Stimulated activated CD8-positive, alpha-beta memory T cell treated with anti-CD3 and anti-CD28 coated beads, Interleukin-4, amount 100 ng/mL, for 4 hours (primary cell): Measurements from ENCODE around the gene MIAT.

Experiments used
- DNase-seq, 2 donors: peaks; one replicate each; pipeline ENCODE4 v3.0.0-alpha.2; 2020; ENCODE audit warnings: low read depth in 2 of 2, low spot score in 1 of 2

The MIAT gene

GRCh38 chr22:26669060-26669481, 11.7 kb downstream of the MIAT start:
- DNase-seq, result no peak

GRCh38 chr22:26670459-26670858, 13.1 kb downstream of the MIAT start:
- no peak for DNase-seq

GRCh38 chr22:26671317-26672059, 14.1 kb downstream of the MIAT start:
- peak in 1 of 2 donors; percentile 53 for DNase-seq

- DNase-seq, result no peak
These were observed 14.7 kb downstream of the MIAT start for GRCh38 chr22:26672060-26672471.

- peak; percentile 80 to 83 for DNase-seq
These were observed 15.4 kb downstream of the MIAT start for GRCh38 chr22:26672590-26673468.

- DNase-seq, result no peak
These were observed 16.1 kb downstream of the MIAT start for GRCh38 chr22:26673486-26673885.

- DNase-seq, result no peak
These were observed 17.1 kb downstream of the MIAT start for GRCh38 chr22:26674211-26675190.

GRCh38 chr22:26675687-26676268, 18.4 kb downstream of the MIAT start:
- no peak for DNase-seq

- no peak for DNase-seq
These were observed 19.8 kb downstream of the MIAT start for GRCh38 chr22:26677217-26677616.

- DNase-seq, result no peak
These were observed 21.7 kb downstream of the MIAT start for GRCh38 chr22:26679003-26679629.

- DNase-seq, result no peak
These were observed 23.1 kb downstream of the MIAT start for GRCh38 chr22:26680485-26680884.

- DNase-seq, result no peak
These were observed 24.0 kb downstream of the MIAT start for GRCh38 chr22:26681395-26681821.

GRCh38 chr22:26684168-26684567, 26.8 kb downstream of the MIAT start:
- DNase-seq, result no peak

GRCh38 chr22:26685601-26686000, 28.2 kb downstream of the MIAT start:
- no peak for DNase-seq

- DNase-seq, result no peak
These were observed 30.1 kb downstream of the MIAT start for GRCh38 chr22:26687439-26687838.

- DNase-seq, result no peak
These were observed 32.3 kb downstream of the MIAT start for GRCh38 chr22:26689513-26690301.

- no peak for DNase-seq
These were observed 33.4 kb downstream of the MIAT start for GRCh38 chr22:26690654-26691376.

- DNase-seq, result no peak
These were observed 34.0 kb downstream of the MIAT start for GRCh38 chr22:26691377-26691716.

GRCh38 chr22:26692215-26692614, 34.8 kb downstream of the MIAT start:
- no peak for DNase-seq
